WTC11 (cell line): ENCODE data around the gene NKD1. TPM values are rescaled to one million over a fixed set of nuclear protein-coding genes. Genes with fewer than 3 reads are reported as not detected.

Experiments
- ATAC-seq: fragments of 200-7000 bp; cut with Tn5 transposase; 2 replicates; pipeline ENCODE4 v1.10.0; 2021; ENCODE audit warnings: mild to moderate bottlenecking, moderate library complexity
- CTCF ChIA-PET: fragments of 300-600 bp; sonication (Branson Sonifier 250); formaldehyde crosslinking; loops from one replicate; lab custom pipeline; 2021; ENCODE audit warnings: antibody characterized with exemption; lab: Charles Lee
- POLR2A ChIA-PET: fragments of 350-600 bp; sonication (Branson Sonifier 250); formaldehyde crosslinking; loops from one replicate; lab custom pipeline; 2021; ENCODE audit warnings: antibody characterized with exemption; lab: Charles Lee
- DNase-seq: peaks from one replicate; pipeline ENCODE4 v3.0.0; 2021; ENCODE audit warnings: low spot score
- H3K27ac Mint-ChIP-seq: 2 replicates; pipeline ENCODE4 v1.8.0; 2021; ENCODE audit warnings: mixed read lengths
- H3K27me3 Mint-ChIP-seq: 2 replicates; pipeline ENCODE4 v1.8.0; 2021; ENCODE audit warnings: low read depth, mild to moderate bottlenecking, moderate library complexity, mixed read lengths
- H3K36me3 Mint-ChIP-seq: 2 replicates; pipeline ENCODE4 v1.8.0; 2021; ENCODE audit warnings: mixed read lengths
- H3K4me1 Mint-ChIP-seq: 2 replicates; pipeline ENCODE4 v1.8.0; 2022; ENCODE audit warnings: mixed read lengths
- H3K4me3 Mint-ChIP-seq: 2 replicates; pipeline ENCODE4 v1.8.0; 2021; ENCODE audit warnings: mild to moderate bottlenecking, moderate library complexity, mixed read lengths
- H3K9me3 Mint-ChIP-seq: 2 replicates; pipeline ENCODE4 v1.8.0; 2021; ENCODE audit warnings: mixed read lengths
- ELF4 ChIP-seq: sonication (generic); formaldehyde crosslinking; IDR thresholded peaks from 2 replicates; pipeline ENCODE4 v1.8.1; 2022; ENCODE audit warnings: low read depth, mild to moderate bottlenecking, moderate library complexity, missing genetic modification reagents
- ERG ChIP-seq: fragments of 250-450 bp; sonication (Bioruptor Pico); IDR thresholded peaks from 2 replicates; pipeline ENCODE4 v1.8.0; 2021; ENCODE audit warnings: mild to moderate bottlenecking
- FOXJ3 ChIP-seq: sonication (generic); formaldehyde crosslinking; IDR thresholded peaks from 2 replicates; pipeline ENCODE4 v1.9.0; 2021; ENCODE audit warnings: missing genetic modification reagents, mild to moderate bottlenecking, borderline replicate concordance
- FOXP1 ChIP-seq: sonication (generic); formaldehyde crosslinking; IDR thresholded peaks from 2 replicates; pipeline ENCODE4 v1.8.0; 2022; ENCODE audit warnings: missing genetic modification reagents, mild to moderate bottlenecking, moderate library complexity, borderline replicate concordance
- GRHL2 ChIP-seq: fragments of 250-450 bp; sonication (Bioruptor Pico); IDR thresholded peaks from 2 replicates; pipeline ENCODE4 v1.8.0; 2022; ENCODE audit warnings: mild to moderate bottlenecking, moderate library complexity; ENCODE audit not compliant: insufficient replicate concordance, severe bottlenecking
- HMGA2 ChIP-seq: fragments of 250-450 bp; sonication (Bioruptor Pico); IDR thresholded peaks from 2 replicates; pipeline ENCODE4 v1.4.0; 2021; ENCODE audit warnings: mild to moderate bottlenecking, moderate library complexity
- MLX ChIP-seq: sonication (generic); formaldehyde crosslinking; IDR thresholded peaks from 2 replicates; pipeline ENCODE4 v1.8.1; 2023; ENCODE audit warnings: mild to moderate bottlenecking, missing genetic modification reagents, moderate library complexity
- NFE2L1 ChIP-seq: sonication (generic); formaldehyde crosslinking; IDR thresholded peaks from 2 replicates; pipeline ENCODE4 v1.8.1; 2023; ENCODE audit warnings: missing genetic modification reagents
- OVOL2 ChIP-seq: fragments of 250-450 bp; sonication (Bioruptor Pico); IDR thresholded peaks from 2 replicates; pipeline ENCODE4 v1.9.0; 2021; ENCODE audit warnings: mild to moderate bottlenecking, borderline replicate concordance
- PRDM15 ChIP-seq: sonication (generic); formaldehyde crosslinking; IDR thresholded peaks from 2 replicates; pipeline ENCODE4 v1.8.0; 2022; ENCODE audit warnings: missing genetic modification reagents
- PREB ChIP-seq: sonication (generic); formaldehyde crosslinking; IDR thresholded peaks from 2 replicates; pipeline ENCODE4 v1.8.1; 2022; ENCODE audit warnings: mild to moderate bottlenecking, missing genetic modification reagents, moderate library complexity, borderline replicate concordance
- PRRX2 ChIP-seq: fragments of 250-450 bp; sonication (Bioruptor Pico); IDR thresholded peaks from 2 replicates; pipeline ENCODE4 v1.8.0; 2021; ENCODE audit warnings: mild to moderate bottlenecking
- SMAD3 ChIP-seq: sonication (generic); formaldehyde crosslinking; IDR thresholded peaks from 2 replicates; pipeline ENCODE4 v1.8.0; 2022; ENCODE audit warnings: missing genetic modification reagents, mild to moderate bottlenecking, borderline replicate concordance
- SOX15 ChIP-seq: fragments of 250-450 bp; sonication (Bioruptor Pico); IDR thresholded peaks from 2 replicates; pipeline ENCODE4 v1.9.0; 2021; ENCODE audit warnings: mild to moderate bottlenecking
- SP1 ChIP-seq: sonication (generic); formaldehyde crosslinking; conservative IDR thresholded peaks from 2 replicates; pipeline ENCODE4 v1.8.1; 2022; ENCODE audit warnings: missing genetic modification reagents
- ZNF121 ChIP-seq: sonication (generic); formaldehyde crosslinking; IDR thresholded peaks from 2 replicates; pipeline ENCODE4 v1.8.0; 2023; ENCODE audit warnings: missing genetic modification reagents
- ZNF416 ChIP-seq: fragments of 250-450 bp; sonication (Bioruptor Pico); IDR thresholded peaks from 2 replicates; pipeline ENCODE4 v1.9.0; 2021; ENCODE audit warnings: mild to moderate bottlenecking, inconsistent platforms
- total RNA-seq: library from RNA; stranded (reverse); gene quantifications from 3 replicates; pipeline ENCODE4 v1.2.3, GENCODE V29; 2021

NKD1 gene
- total RNA-seq, 1 experiment from 2014 or later = 6.0 TPM

GRCh38 chr16:50692644-50692998 is 144.4 kb downstream of the NKD1 start:
- CTCF ChIA-PET = no interaction called here

GRCh38 chr16:50692999-50693781 is 145.0 kb downstream of the NKD1 start, which contains the start of gene NOD2:
NOD2 (plus strand) TSS chr16:50693606; CDS start chr16:50699496, 5,890 bp downstream.
- CTCF ChIA-PET = no interaction called here
- DNase-seq = peak; percentile 52
- ATAC-seq = peak; percentile 93
- H3K27ac Mint-ChIP-seq = no peak within 1 kb of the TSS
- peaks cover 30% of the 10 kb centered on the region for H3K27me3 Mint-ChIP-seq
- no peaks in the 10 kb centered on the region for H3K36me3 Mint-ChIP-seq
- POLR2A ChIA-PET = no interaction called here
- H3K4me1 Mint-ChIP-seq = no peaks in the 10 kb centered on the region
- H3K9me3 Mint-ChIP-seq = no peaks in the 10 kb centered on the region
- peak within 1 kb of the TSS; percentile 64 for H3K4me3 Mint-ChIP-seq
- TF ChIP-seq OVOL2 (CRISPR knock-in tag) (no peak), NFE2L1 (no peak), PRDM15 (CRISPR knock-in tag) (0 out of 2 replicates have a peak, but pooled peaks have one; percentile 45), FOXP1 (CRISPR knock-in tag) (0 out of 2 replicates have a peak, but pooled peaks have one; percentile 50)
- TF ChIP-seq, all 79 proteins: peak for 2

More at GRCh38 chr16:50692644-50692998, 144.4 kb downstream of the NKD1 start:
- no peak for ATAC-seq
- no peak for DNase-seq
- Mint-ChIP-seq H3K27ac (no peak overlapping the region), H3K9me3 (no peaks in the 10 kb centered on the region), H3K36me3 (no peaks in the 10 kb centered on the region), H3K4me3 (peak overlapping the region; percentile 64), H3K27me3 (peaks cover 30% of the 10 kb centered on the region), H3K4me1 (no peaks in the 10 kb centered on the region)
- TF ChIP-seq ERG (no peak), ZNF121 (CRISPR knock-in tag) (no peak), HMGA2 (no peak), MLX (CRISPR knock-in tag) (no peak), PREB (CRISPR knock-in tag) (no peak), SP1 (CRISPR knock-in tag) (no peak), FOXJ3 (CRISPR knock-in tag) (no peak), GRHL2 (CRISPR knock-in tag) (no peak)
- POLR2A ChIA-PET = no interaction called here

- ChIA-PET CTCF (interaction anchor here (1.3 kb wide), 1 partner anchor 19 kb away, joined by 3 read pairs; no protein-coding TSS in a partner anchor), POLR2A (no interaction called here)
- DNase-seq (no peak), ATAC-seq (no peak)
- Mint-ChIP-seq H3K36me3 (no peaks in the 10 kb centered on the region), H3K4me1 (no peaks in the 10 kb centered on the region), H3K27me3 (peaks cover 32% of the 10 kb centered on the region), H3K4me3 (peak overlapping the region; percentile 57), H3K9me3 (no peaks in the 10 kb centered on the region), H3K27ac (no peak overlapping the region)
- TF ChIP-seq ERG (no peak), SMAD3 (CRISPR knock-in tag) (no peak), SOX15 (no peak), ELF4 (CRISPR knock-in tag) (no peak), ZNF416 (no peak), PRRX2 (CRISPR knock-in tag) (no peak)
Observed at GRCh38 chr16:50694206-50694605, 146.0 kb downstream of the NKD1 start.
